Brain microvascular endothelial cell (primary cell): ENCODE data around the gene LAMA5.

ENCODE experiments used
- DNase-seq: peaks from one replicate; pipeline ENCODE4 v3.0.0-alpha.2; 2020
- H3K27ac ChIP-seq: fragments of 250-450 bp; sonication (Bioruptor Pico); 2 replicates; pipeline ENCODE4 v1.5.1; 2020; ENCODE audit warnings: mild to moderate bottlenecking, moderate library complexity
- H3K27me3 ChIP-seq: fragments of 250-450 bp; sonication (Bioruptor Pico); replicated peaks from 2 replicates; pipeline ENCODE4 v1.5.1; 2020; ENCODE audit warnings: mild to moderate bottlenecking
- H3K36me3 ChIP-seq: fragments of 250-450 bp; sonication (Bioruptor Pico); replicated peaks from 2 replicates; pipeline ENCODE4 v1.5.1; 2020; ENCODE audit warnings: mild to moderate bottlenecking
- H3K4me3 ChIP-seq: 2 replicates; pipeline ENCODE4 v1.5.1; 2011; ENCODE audit warnings: low read depth, mild to moderate bottlenecking, control low read depth, low read length, moderate library complexity
- CTCF ChIP-seq: IDR thresholded peaks from 2 replicates; pipeline ENCODE4 v1.5.1; 2011; ENCODE audit warnings: low read depth, mild to moderate bottlenecking, moderate library complexity, low read length, control low read depth, inconsistent platforms; ENCODE audit errors: missing control alignments
- in situ Hi-C: cut with HindIII; loops from 2 replicates; pipeline ENCODE4 v1.10.0; 2017; ENCODE audit warnings: low sequenced_read_pairs, low pct_ligation_motif_present

Gene LAMA5

DNA sequence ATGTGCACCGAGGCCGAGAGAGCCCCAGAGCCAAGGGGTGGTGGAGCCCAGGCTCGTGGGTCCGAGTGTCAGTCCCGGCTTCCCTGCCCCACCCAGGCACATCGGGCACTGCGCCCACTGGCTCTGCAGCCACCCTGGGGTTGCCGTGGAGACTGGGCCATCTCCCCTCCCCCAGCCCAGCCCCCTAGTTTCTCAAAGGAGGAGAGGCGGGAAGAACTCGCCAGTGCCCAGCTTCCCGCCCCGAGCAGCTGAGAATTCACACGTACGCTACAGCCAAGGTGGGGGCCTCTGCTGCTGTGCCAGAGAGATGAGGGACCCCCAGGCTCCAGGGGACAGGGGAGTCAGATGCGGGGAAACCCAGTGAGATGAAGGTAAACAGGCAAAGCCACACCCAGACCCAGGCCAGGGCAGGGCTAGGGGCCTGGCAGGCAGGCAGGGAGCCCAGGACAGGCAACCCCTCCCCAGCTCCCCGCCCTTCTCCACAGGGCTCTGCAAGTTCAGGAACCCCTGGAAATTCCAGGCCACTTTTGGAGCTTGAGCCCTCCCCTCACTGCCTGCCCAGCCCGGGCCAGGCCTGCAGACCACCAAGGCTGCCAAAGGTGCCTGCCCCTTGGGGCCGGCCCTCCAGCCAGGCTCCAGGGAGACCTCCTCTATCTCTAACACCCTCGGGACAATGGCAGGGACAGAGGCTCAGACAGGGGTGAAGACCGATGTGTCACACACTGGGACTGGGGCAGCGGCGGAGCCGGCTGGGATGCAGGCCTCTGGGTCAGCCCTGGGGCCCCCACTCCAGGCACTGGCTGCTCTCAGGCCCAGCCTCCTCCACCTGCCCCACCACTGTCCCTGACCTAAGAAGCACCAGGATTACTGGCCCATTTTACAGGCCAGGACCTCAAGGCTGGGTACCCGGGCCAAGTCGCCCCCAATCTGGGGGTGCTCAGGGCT lies 6.0 kb downstream of the LAMA5 start:
- H3K4me3 ChIP-seq, result no peak overlapping the region

GRCh38 chr20:62359491-62360121 lies 7.5 kb downstream of the LAMA5 start:
- DNase-seq, result peak; percentile 75

More for the DNA sequence above, 6.0 kb downstream of the LAMA5 start:
- H3K27ac ChIP-seq, result no peak overlapping the region
- in situ Hi-C loops, result no loop called here
- no peaks in the 10 kb centered on the region for H3K36me3 ChIP-seq
- TF ChIP-seq CTCF, result no peak
- H3K27me3 ChIP-seq, result no peaks in the 10 kb centered on the region
- DNase-seq, result no peak

DNA sequence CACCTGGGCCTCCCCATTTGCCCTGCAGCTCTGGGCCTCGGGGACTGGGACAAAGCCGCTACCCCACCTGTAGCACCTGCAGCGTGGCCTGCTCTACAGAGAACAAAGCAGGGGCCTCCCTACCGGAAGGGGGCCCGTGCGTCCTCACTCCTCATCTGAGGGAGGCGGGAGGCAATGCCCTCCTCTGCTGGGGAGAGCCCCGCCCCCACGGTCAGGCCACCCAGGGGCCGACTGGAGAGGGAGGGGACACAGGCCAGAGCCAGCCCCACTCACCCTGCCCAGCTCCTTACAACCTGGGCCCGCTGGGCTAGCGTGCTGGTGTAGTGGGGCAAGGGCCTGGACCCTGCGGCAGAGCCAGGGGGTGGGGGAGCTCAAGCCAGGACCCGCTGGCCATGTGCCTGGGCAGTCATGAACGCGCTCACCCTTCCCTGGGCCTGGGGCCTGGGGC lies 8.0 kb downstream of the LAMA5 start:
- DNase-seq, result no peak
- in situ Hi-C loops, result no loop called here
- no peak for TF ChIP-seq CTCF
- H3K36me3 ChIP-seq, result no peaks in the 10 kb centered on the region
- no peaks in the 10 kb centered on the region for H3K27me3 ChIP-seq
- H3K27ac ChIP-seq, result peak overlapping the region; percentile 59
- no peak overlapping the region for H3K4me3 ChIP-seq

More at GRCh38 chr20:62359491-62360121, 7.5 kb downstream of the LAMA5 start:
- no peak overlapping the region for H3K4me3 ChIP-seq
- no peaks in the 10 kb centered on the region for H3K36me3 ChIP-seq
- in situ Hi-C loops, result no loop called here
- peak overlapping the region; percentile 59 for H3K27ac ChIP-seq
- TF ChIP-seq CTCF, result no peak
- no peaks in the 10 kb centered on the region for H3K27me3 ChIP-seq

- Histone ChIP-seq H3K27me3 (no peaks in the 10 kb centered on the region), H3K4me3 (no peak overlapping the region)
These were observed 8.7 kb downstream of the LAMA5 start for GRCh38 chr20:62358171-62359042.

More at GRCh38 chr20:62358171-62359042, 8.7 kb downstream of the LAMA5 start:
- Histone ChIP-seq H3K36me3 (no peaks in the 10 kb centered on the region), H3K27ac (peak overlapping the region; percentile 59)
- TF ChIP-seq CTCF, result no peak
- in situ Hi-C loops, result no loop called here
- no peak for DNase-seq
